ENCODE data around the gene CCDC181. TPM values are rescaled to one million over a fixed set of nuclear protein-coding genes. Genes with fewer than 3 reads are reported as not detected.
"Not testable (repeated sequence)": the region's sequence is repeated elsewhere in the genome, so short reads cannot be mapped to it uniquely, and the experiment has no call there.

The CCDC181 gene
- total RNA-seq, 1 donor from 2014 or later, result 1.2 TPM

- not testable (repeated sequence) for DNase-seq (ENCODE audit: low spot score)
Observed at GRCh38 chr1:169402578-169402977, 24.7 kb downstream of the CCDC181 start.

- no peak for DNase-seq (ENCODE audit: low spot score)
Observed at GRCh38 chr1:169395955-169396354, 31.3 kb downstream of the CCDC181 start.

GRCh38 chr1:169392406-169392805 lies 34.9 kb downstream of the CCDC181 start:
- no peak for DNase-seq (ENCODE audit: low spot score)

GRCh38 chr1:169390303-169390702 lies 37.0 kb downstream of the CCDC181 start:
- no peak for DNase-seq (ENCODE audit: low spot score)

- no peak for DNase-seq (ENCODE audit: low spot score)
Observed at GRCh38 chr1:169387399-169387798, 39.9 kb downstream of the CCDC181 start.

- no peak for DNase-seq (ENCODE audit: low spot score)
Observed at GRCh38 chr1:169383449-169383848, 43.8 kb downstream of the CCDC181 start.

- DNase-seq (ENCODE audit: low spot score), result no peak
Observed at GRCh38 chr1:169381162-169381561, 46.1 kb downstream of the CCDC181 start.

- no peak for DNase-seq (ENCODE audit: low spot score)
Observed at GRCh38 chr1:169371404-169371803, 55.9 kb downstream of the CCDC181 start.

GRCh38 chr1:169368406-169368769 lies 58.9 kb downstream of the CCDC181 start:
- DNase-seq (ENCODE audit: low spot score), result peak; percentile 4

- peak; percentile 99 for DNase-seq (ENCODE audit: low spot score)
Observed at GRCh38 chr1:169367686-169368405, 59.4 kb downstream of the CCDC181 start, which contains the start of the genes BLZF1 and NME7. TSS of gene BLZF1 (plus strand) at chr1:169368195. CDS start at chr1:169369523, 1,328 bp downstream. TSS of gene NME7 (minus strand) at chr1:169367797. CDS start at chr1:169367710, 87 bp downstream.

GRCh38 chr1:169367096-169367685 lies 60.1 kb downstream of the CCDC181 start:
- no peak for DNase-seq (ENCODE audit: low spot score)

GRCh38 chr1:169364948-169365347 lies 62.3 kb downstream of the CCDC181 start:
- DNase-seq (ENCODE audit: low spot score), result no peak

- peak; percentile 24 for DNase-seq (ENCODE audit: low spot score)
Observed at GRCh38 chr1:169363046-169363730, 64.1 kb downstream of the CCDC181 start.

GRCh38 chr1:169361281-169361680 lies 66.0 kb downstream of the CCDC181 start:
- DNase-seq (ENCODE audit: low spot score), result no peak

GRCh38 chr1:169360415-169360814 lies 66.9 kb downstream of the CCDC181 start:
- peak; percentile 28 for DNase-seq (ENCODE audit: low spot score)

- DNase-seq (ENCODE audit: low spot score), result peak; percentile 58
Observed at GRCh38 chr1:169348383-169349036, 78.8 kb downstream of the CCDC181 start.

- no peak for DNase-seq (ENCODE audit: low spot score)
Observed at GRCh38 chr1:169347688-169348382, 79.4 kb downstream of the CCDC181 start.

GRCh38 chr1:169346036-169346589 lies 81.2 kb downstream of the CCDC181 start:
- no peak for DNase-seq (ENCODE audit: low spot score)

- peak; percentile 6 for DNase-seq (ENCODE audit: low spot score)
Observed at GRCh38 chr1:169345511-169345910, 81.8 kb downstream of the CCDC181 start.

Data from umbilical cord (tissue), 2 donors.